AG04450 (cell line): Measurements from ENCODE around the gene HS3ST5. TPM values are rescaled to one million over a fixed set of nuclear protein-coding genes. Genes with fewer than 3 reads are reported as not detected.

Experiments used
- CTCF ChIA-PET: fragments of 300-600, 350-600 bp; formaldehyde crosslinking; extraction: SDS; loops from one replicate; lab custom pipeline; 2022; ENCODE audit warnings: antibody characterized with exemption, inconsistent platforms; lab: Charles Lee
- POLR2A ChIA-PET: fragments of 350-600 bp; formaldehyde crosslinking; extraction: SDS; loops from one replicate; lab custom pipeline; 2021; ENCODE audit warnings: antibody characterized with exemption, inconsistent platforms; lab: Yijun Ruan, JAX
- DNase-seq: peaks from one replicate; pipeline ENCODE4 v3.0.0-alpha.2; 2011; ENCODE audit warnings: low read depth, low spot score
- H3K27ac ChIP-seq: one replicate; pipeline ENCODE4 v1.5.1; 2012; ENCODE audit warnings: low read depth, low read length, control low read depth
- H3K27me3 ChIP-seq: one replicate; pipeline ENCODE4 v1.6.0; 2012; ENCODE audit warnings: low read length; ENCODE audit not compliant: control insufficient read depth, insufficient read depth
- H3K4me3 ChIP-seq: 2 replicates; pipeline ENCODE4 v1.5.1; 2011; ENCODE audit warnings: mild to moderate bottlenecking, low read depth, low read length, control low read depth
- H3K9me3 ChIP-seq: 2 replicates; pipeline ENCODE4 v1.5.1; 2012; ENCODE audit warnings: low read length; ENCODE audit not compliant: control insufficient read depth, insufficient read depth
- CTCF ChIP-seq: IDR thresholded peaks from 2 replicates; pipeline ENCODE4 v1.5.1; 2011; ENCODE audit warnings: low read depth, low read length, control low read depth, inconsistent platforms
- polyA plus RNA-seq: library from polyadenylated mRNA; depleted of rRNA; stranded (reverse); fragments of >200 nt; gene quantifications from 2 replicates; pipeline ENCODE4 v1.2.3, GENCODE V29; 2011

HS3ST5 gene
- polyA plus RNA-seq, 1 experiment = not detected

- DNase-seq = no peak
- Histone ChIP-seq H3K27ac (no peak overlapping the region), H3K9me3 (no peaks in the 10 kb centered on the region), H3K4me3 (no peak overlapping the region), H3K27me3 (peaks cover 2% of the 10 kb centered on the region)
- TF ChIP-seq CTCF = no peak
- ChIA-PET CTCF (interaction anchor here (1.9 to 2.2 kb wide), 2 partner anchors 9 to 21 kb away, joined by 12 to 13 read pairs; no protein-coding TSS in a partner anchor), POLR2A (no interaction called here)
These were observed 255.3 kb downstream of the HS3ST5 start for GRCh38 chr6:114087496-114087895.

- Histone ChIP-seq H3K9me3 (no peaks in the 10 kb centered on the region), H3K27ac (no peak overlapping the region), H3K4me3 (no peak overlapping the region), H3K27me3 (peaks cover 2% of the 10 kb centered on the region)
- CTCF ChIA-PET = interaction anchor here (1.4 kb wide), 1 partner anchor 12 kb away, joined by 9 read pairs; no protein-coding TSS in a partner anchor
- no peak for TF ChIP-seq CTCF
- DNase-seq = no peak
- POLR2A ChIA-PET = no interaction called here
These were observed 257.6 kb downstream of the HS3ST5 start for GRCh38 chr6:114085211-114085610.

- no peaks in the 10 kb centered on the region for H3K9me3 ChIP-seq
- H3K27me3 ChIP-seq = peaks cover 2% of the 10 kb centered on the region
- no peak for TF ChIP-seq CTCF
- ChIA-PET CTCF (interaction anchor here (0.5 to 1.4 kb wide), 3 partner anchors 13 to 842 kb away, joined by 3 to 9 read pairs (median 4); no protein-coding TSS in a partner anchor), POLR2A (no interaction called here)
- H3K4me3 ChIP-seq = no peak overlapping the region
- DNase-seq = no peak
- H3K27ac ChIP-seq = no peak overlapping the region
These were observed 258.4 kb downstream of the HS3ST5 start for GRCh38 chr6:114084327-114084890.

- no peak for TF ChIP-seq CTCF
- Histone ChIP-seq H3K27me3 (peaks cover 2% of the 10 kb centered on the region), H3K27ac (no peak overlapping the region), H3K4me3 (no peak overlapping the region), H3K9me3 (no peaks in the 10 kb centered on the region)
- ChIA-PET POLR2A (no interaction called here), CTCF (no interaction called here)
- DNase-seq = no peak
These were observed 259.6 kb downstream of the HS3ST5 start for GRCh38 chr6:114083251-114083650.

- TF ChIP-seq CTCF = no peak
- no peak overlapping the region for H3K27ac ChIP-seq
- POLR2A ChIA-PET = no interaction called here
- CTCF ChIA-PET = interaction anchor here (0.6 kb wide), 1 partner anchor 15 kb away, joined by 3 read pairs; no protein-coding TSS in a partner anchor
- DNase-seq = no peak
- no peaks in the 10 kb centered on the region for H3K9me3 ChIP-seq
- peaks cover 2% of the 10 kb centered on the region for H3K27me3 ChIP-seq
- H3K4me3 ChIP-seq = no peak overlapping the region
These were observed 261.1 kb downstream of the HS3ST5 start for GRCh38 chr6:114081730-114082129.
